BLaER1 (cell line): ENCODE results near the gene PPP1R14B.

Experiments
- H3K27ac ChIP-seq: shearing (Covaris generic); formaldehyde crosslinking; 2 replicates; pipeline ENCODE4 v1.8.1; 2022
- H3K27me3 ChIP-seq: shearing (Covaris generic); formaldehyde crosslinking; 2 replicates; pipeline ENCODE4 v1.8.1; 2022
- H3K36me3 ChIP-seq: shearing (Covaris generic); formaldehyde crosslinking; 2 replicates; pipeline ENCODE4 v1.8.1; 2022
- H3K4me1 ChIP-seq: shearing (Covaris generic); formaldehyde crosslinking; 2 replicates; pipeline ENCODE4 v1.8.1; 2022
- H3K4me2 ChIP-seq: shearing (Covaris generic); formaldehyde crosslinking; 2 replicates; pipeline ENCODE4 v1.8.1; 2022
- H3K4me3 ChIP-seq: shearing (Covaris generic); formaldehyde crosslinking; 2 replicates; pipeline ENCODE4 v1.8.1; 2022
- H3K9ac ChIP-seq: shearing (Covaris generic); formaldehyde crosslinking; 2 replicates; pipeline ENCODE4 v1.8.1; 2022
- H3K9me3 ChIP-seq: shearing (Covaris generic); formaldehyde crosslinking; 2 replicates; pipeline ENCODE4 v1.8.1; 2022
- H4K20me1 ChIP-seq: shearing (Covaris generic); formaldehyde crosslinking; 2 replicates; pipeline ENCODE4 v1.8.1; 2022
- Cebpa-rat ChIP-seq: shearing (Covaris generic); IDR thresholded peaks from 2 replicates; pipeline ENCODE4 v1.8.1; 2022

The PPP1R14B gene

DNA sequence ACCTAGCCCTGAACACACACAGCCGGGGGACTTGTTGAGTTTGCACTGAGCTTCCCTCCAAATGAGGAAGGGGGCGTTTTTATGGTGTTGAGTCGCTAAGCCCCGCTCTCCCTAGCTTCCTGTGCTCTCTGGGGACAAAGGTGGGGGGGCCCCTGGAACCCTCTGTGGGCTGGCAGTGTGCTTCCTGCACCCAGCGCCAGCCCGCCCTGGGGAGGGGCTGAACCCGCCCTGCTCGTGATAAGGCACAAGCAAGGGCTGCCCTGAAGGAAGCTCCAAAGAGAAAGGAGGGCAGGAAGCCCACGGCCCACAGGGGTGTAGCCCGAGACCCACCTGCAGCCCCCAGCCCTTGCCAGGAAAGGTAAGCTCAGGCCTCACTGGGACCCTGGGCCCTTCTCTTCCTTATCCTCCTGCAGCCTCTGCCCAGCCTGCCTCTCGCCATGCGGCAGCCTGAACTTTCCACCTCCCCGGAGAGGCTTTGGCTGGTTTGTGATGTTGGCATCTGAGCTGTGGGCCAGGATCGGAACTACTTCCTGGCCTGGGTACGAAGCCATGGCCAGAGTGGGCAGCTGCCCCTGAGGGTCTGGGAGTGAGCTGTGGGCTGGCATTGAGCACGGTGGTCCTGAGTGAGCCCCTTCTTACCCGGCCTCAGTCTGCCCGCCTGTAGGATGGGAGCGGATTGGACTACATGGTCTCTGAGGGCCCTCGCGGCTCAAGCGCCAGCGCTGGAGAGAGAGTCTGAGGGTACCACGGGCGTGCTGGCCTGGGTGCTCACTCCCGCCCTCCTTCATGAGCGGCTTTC is 40.1 kb downstream of the PPP1R14B start, which contains the start of gene FERMT3:
FERMT3 (plus strand) TSS at position 265 of the 799 bp plus-strand sequence. CDS start 644 bp downstream, outside the sequence.
- Histone ChIP-seq H3K4me2 (peak within 1 kb of the TSS; percentile 97), H3K27ac (peak within 1 kb of the TSS; percentile 99), H3K36me3 (peaks cover 39% of the 10 kb centered on the region), H4K20me1 (peaks cover 62% of the 10 kb centered on the region), H3K4me1 (peaks cover 61% of the 10 kb centered on the region), H3K4me3 (peak within 1 kb of the TSS; percentile 94), H3K9ac (peak within 1 kb of the TSS; percentile 98), H3K9me3 (no peaks in the 10 kb centered on the region), H3K27me3 (no peaks in the 10 kb centered on the region)
- TF ChIP-seq Cebpa-rat = no peak

DNA sequence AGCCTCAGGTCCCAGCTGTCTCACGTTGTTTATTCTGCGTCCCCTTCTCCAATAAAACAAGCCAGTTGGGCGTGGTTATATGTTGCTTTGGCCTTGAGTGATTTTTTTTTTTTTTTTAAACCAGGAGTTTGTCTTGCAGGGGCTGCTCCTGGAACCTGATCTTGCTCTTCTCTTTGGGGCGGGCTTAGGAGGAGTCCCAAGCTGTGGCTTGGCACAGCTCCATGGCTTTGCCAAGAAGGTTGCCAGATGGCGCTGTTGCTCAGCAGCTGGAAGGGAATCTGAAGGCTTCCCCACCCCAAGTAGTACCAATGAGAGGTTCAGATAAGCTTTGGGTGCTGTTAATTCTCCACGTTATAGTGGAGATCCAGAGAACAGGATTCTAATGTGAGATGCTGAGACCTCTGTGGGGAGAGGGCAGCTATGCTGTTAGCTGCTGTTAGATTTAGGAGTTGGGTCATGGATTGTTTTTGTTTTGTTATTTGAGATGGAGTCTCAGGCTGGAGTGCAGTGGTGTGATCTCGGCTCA is 42.2 kb downstream of the PPP1R14B start:
- H3K4me2 ChIP-seq = peak overlapping the region; percentile 97

DNA sequence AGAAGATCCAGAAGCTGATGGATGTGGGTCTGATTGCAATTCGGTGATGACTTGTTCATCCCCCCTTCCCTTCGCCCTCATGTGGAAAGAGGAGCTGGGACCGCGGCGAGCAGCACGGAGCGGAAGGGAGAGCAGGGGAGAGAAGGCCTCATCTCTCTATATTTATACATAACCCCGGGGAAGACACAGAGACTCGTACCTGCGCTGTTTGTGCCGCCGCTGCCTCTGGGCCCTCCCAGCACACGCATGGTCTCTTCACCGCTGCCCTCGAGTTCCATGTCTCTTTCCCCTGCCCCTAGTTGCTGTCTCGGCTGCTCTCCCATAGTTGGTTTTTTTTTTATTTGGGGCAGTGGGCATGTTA is 42.7 kb downstream of the PPP1R14B start:
- Histone ChIP-seq H3K4me3 (no peak overlapping the region), H3K36me3 (peaks cover 14% of the 10 kb centered on the region), H3K27me3 (no peaks in the 10 kb centered on the region), H4K20me1 (peaks cover 61% of the 10 kb centered on the region), H3K27ac (no peak overlapping the region), H3K4me2 (peak overlapping the region; percentile 97), H3K4me1 (peaks cover 41% of the 10 kb centered on the region), H3K9ac (no peak overlapping the region), H3K9me3 (no peaks in the 10 kb centered on the region)
- no peak for TF ChIP-seq Cebpa-rat

More for the DNA sequence above, 42.2 kb downstream of the PPP1R14B start:
- Histone ChIP-seq H3K27me3 (no peaks in the 10 kb centered on the region), H3K27ac (peak overlapping the region; percentile 99), H3K9ac (peak overlapping the region; percentile 98), H3K4me3 (peak overlapping the region; percentile 94), H3K36me3 (peaks cover 19% of the 10 kb centered on the region), H3K9me3 (no peaks in the 10 kb centered on the region), H3K4me1 (peaks cover 46% of the 10 kb centered on the region), H4K20me1 (peaks cover 66% of the 10 kb centered on the region)
- no peak for TF ChIP-seq Cebpa-rat

DNA sequence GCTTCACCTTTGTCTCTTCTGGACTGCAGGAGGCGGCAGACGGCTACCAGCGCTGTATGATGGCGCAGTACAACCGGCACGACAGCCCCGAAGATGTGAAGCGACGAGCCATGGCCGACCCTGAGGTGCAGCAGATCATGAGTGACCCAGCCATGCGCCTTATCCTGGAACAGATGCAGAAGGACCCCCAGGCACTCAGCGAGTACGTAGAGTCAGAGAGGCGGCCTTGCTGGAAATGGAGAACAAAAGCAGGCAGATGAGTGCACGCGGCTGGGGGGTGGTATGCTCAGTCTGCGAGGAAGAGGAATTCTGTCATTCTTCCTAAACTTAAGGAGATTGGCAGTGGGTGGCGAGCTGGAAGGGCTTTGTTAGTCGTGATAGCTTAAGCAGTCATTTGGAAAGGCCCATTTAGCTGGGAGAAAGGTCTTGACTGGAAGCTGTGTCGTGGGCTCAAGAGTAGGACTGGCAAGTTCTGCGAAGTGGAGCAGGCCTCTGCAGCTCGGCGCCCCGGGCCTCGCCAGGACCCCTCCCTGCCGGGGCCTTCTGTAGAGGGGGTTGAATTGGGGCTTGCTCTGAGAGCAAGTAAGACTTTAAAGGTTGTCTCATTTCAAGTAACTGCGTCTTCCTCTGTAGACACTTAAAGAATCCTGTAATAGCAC is 43.2 kb downstream of the PPP1R14B start:
- Histone ChIP-seq H3K27me3 (no peaks in the 10 kb centered on the region), H4K20me1 (peaks cover 56% of the 10 kb centered on the region), H3K4me3 (no peak overlapping the region), H3K9me3 (no peaks in the 10 kb centered on the region), H3K4me2 (no peak overlapping the region), H3K9ac (no peak overlapping the region), H3K36me3 (peaks cover 9% of the 10 kb centered on the region), H3K4me1 (peaks cover 36% of the 10 kb centered on the region), H3K27ac (no peak overlapping the region)
- no peak for TF ChIP-seq Cebpa-rat

DNA sequence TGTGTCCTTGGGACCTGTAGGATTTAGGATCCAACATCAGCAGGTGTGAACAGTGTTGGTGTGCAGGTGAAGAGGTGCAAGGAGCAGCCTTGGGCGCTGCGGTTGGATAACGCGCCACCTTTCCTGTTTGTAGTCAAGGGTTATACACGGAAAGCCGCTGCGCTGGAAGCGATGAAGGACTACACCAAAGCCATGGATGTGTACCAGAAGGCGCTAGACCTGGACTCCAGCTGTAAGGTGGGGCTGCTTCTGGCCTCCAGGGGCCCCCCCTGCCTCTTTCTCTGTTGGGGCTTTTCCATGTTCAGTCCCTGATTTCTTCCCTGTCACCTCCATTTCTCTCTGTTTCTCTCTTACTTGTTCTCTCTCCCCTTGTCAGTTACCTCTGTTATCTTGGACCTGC is 43.8 kb downstream of the PPP1R14B start:
- Histone ChIP-seq H3K27ac (no peak overlapping the region), H4K20me1 (peaks cover 51% of the 10 kb centered on the region), H3K27me3 (no peaks in the 10 kb centered on the region), H3K36me3 (peaks cover 5% of the 10 kb centered on the region), H3K9me3 (no peaks in the 10 kb centered on the region), H3K4me2 (no peak overlapping the region), H3K4me3 (no peak overlapping the region), H3K9ac (peak overlapping the region; percentile 40; the same call in 1 of the 2 replicates), H3K4me1 (peaks cover 31% of the 10 kb centered on the region)
- TF ChIP-seq Cebpa-rat = no peak

DNA sequence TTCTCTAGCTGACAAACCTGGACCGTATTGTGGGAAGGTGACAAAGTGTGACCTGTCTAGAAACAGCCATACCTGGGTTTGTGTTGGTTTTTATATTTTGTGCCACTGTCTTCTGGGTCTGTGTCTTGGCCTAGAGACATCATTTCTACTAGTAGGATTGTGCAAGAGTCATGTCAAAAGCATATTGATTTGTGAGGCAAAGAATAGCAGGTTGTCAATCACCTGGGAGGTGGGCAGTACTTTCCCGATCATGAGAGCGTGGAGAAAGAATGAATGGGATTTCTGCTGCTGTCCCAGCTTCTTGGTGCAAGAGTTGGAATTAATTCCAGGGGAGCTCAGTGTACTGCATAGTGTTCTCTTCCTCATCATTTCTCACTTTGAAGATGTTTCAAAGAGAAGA is 45.2 kb downstream of the PPP1R14B start:
- peaks cover 29% of the 10 kb centered on the region for H3K4me1 ChIP-seq
- H3K4me2 ChIP-seq = no peak overlapping the region
- no peak for TF ChIP-seq Cebpa-rat
- H3K36me3 ChIP-seq = peaks cover 5% of the 10 kb centered on the region
- H4K20me1 ChIP-seq = peaks cover 48% of the 10 kb centered on the region
- no peak overlapping the region for H3K27ac ChIP-seq
- H3K27me3 ChIP-seq = no peaks in the 10 kb centered on the region
- no peak overlapping the region for H3K4me3 ChIP-seq
- H3K9ac ChIP-seq = no peak overlapping the region
- no peaks in the 10 kb centered on the region for H3K9me3 ChIP-seq

DNA sequence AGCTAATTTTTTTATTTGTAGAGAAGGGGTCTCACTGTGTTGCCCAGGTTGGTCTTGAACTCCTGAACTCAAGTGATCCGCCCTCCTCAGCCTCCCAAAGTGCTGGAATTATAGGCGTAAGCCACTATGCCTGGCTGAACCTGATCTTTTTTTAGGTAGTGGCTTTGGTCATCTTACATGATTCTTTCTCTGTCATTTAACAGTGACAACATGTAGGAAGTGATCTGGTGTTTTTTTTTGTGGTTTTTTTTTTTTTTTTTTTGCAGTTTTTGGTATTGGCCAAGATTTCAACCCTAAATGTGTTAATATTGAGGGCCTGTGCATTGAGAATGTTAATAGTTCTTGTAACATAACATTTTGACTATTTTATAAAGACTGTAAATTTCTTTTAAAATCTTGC is 48.2 kb downstream of the PPP1R14B start:
- Histone ChIP-seq H3K27ac (no peak overlapping the region), H3K4me2 (no peak overlapping the region), H3K9me3 (no peaks in the 10 kb centered on the region), H3K36me3 (no peaks in the 10 kb centered on the region; the same call in none of the 2 replicates), H3K9ac (no peak overlapping the region), H4K20me1 (peaks cover 39% of the 10 kb centered on the region), H3K27me3 (no peaks in the 10 kb centered on the region), H3K4me3 (no peak overlapping the region), H3K4me1 (peaks cover 6% of the 10 kb centered on the region; the same call in 1 of the 2 replicates)
- no peak for TF ChIP-seq Cebpa-rat

DNA sequence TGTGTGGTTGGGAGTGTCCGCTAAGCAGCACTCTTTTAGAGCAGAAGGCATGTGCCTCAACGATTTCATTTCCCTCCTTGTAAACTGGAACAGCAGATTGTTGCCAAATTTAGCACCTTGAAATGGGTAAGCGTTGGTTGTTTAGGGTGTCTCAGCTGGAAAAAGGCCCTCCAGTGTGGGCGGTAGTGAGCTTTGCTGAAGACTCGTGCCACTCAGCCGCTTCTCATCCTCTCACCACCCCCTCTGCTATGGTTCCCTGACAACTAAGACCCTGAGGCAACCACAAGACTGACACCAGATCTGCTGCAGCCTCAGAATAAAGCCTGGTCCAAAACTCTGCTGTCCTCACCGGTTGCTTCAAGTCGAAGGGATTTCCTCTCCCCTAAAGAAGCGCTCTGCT is 50.1 kb downstream of the PPP1R14B start:
- Histone ChIP-seq H3K27ac (no peak overlapping the region), H3K4me1 (0 out of 2 replicates have a peak, but pooled peaks cover 16% of the 10 kb centered on the region), H3K27me3 (no peaks in the 10 kb centered on the region), H3K4me3 (no peak overlapping the region), H3K9ac (peak overlapping the region; percentile 2; the same call in 1 of the 2 replicates), H3K36me3 (no peaks in the 10 kb centered on the region; the same call in none of the 2 replicates), H4K20me1 (peaks cover 20% of the 10 kb centered on the region), H3K9me3 (no peaks in the 10 kb centered on the region), H3K4me2 (no peak overlapping the region)
- no peak for TF ChIP-seq Cebpa-rat
